ENCODE measurements around the gene AKR1D1.

DNA sequence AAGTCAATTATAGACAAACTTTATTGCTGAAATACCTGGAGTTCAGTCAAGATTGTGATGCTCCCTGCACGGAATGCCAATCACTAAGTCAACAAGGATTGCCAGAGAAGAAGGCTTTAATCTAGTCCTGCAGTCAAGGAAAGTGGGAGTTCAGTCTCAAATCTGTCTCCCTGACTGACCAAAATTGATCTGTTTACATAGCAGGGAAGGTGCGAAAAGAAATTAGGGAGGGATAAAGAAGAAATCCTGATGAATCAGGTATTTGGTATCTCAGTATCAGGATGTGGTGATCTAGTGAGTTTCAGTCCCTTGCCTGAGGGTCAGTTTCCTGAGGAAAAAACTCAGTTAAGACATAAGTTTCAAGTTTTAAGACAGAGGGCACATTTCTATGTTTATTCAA, 2.1 kb upstream of the AKR1D1 start:
- TF ChIP-seq, protein P1, sequence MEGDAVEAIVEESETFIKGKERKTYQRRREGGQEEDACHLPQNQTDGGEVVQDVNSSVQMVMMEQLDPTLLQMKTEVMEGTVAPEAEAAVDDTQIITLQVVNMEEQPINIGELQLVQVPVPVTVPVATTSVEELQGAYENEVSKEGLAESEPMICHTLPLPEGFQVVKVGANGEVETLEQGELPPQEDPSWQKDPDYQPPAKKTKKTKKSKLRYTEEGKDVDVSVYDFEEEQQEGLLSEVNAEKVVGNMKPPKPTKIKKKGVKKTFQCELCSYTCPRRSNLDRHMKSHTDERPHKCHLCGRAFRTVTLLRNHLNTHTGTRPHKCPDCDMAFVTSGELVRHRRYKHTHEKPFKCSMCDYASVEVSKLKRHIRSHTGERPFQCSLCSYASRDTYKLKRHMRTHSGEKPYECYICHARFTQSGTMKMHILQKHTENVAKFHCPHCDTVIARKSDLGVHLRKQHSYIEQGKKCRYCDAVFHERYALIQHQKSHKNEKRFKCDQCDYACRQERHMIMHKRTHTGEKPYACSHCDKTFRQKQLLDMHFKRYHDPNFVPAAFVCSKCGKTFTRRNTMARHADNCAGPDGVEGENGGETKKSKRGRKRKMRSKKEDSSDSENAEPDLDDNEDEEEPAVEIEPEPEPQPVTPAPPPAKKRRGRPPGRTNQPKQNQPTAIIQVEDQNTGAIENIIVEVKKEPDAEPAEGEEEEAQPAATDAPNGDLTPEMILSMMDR (IDR thresholded peaks at IDR 0.05) = no peak
- TF ChIP-seq POLR2A (IDR thresholded peaks at IDR 0.05) = no peak
